Stomach (tissue), 9 donors: Measurements from ENCODE around the gene EIF1. TPM values are rescaled to one million over a fixed set of nuclear protein-coding genes. Genes with fewer than 3 reads are reported as not detected.

Source experiments
- DNase-seq, 2 donors: peaks; one replicate each; pipeline versions ENCODE4 v3.0.0 to v3.0.0-alpha.2; 2013 to 2019
- H3K27ac ChIP-seq, 5 donors: fragments of 200-600 bp in 4 of 5; sonication (generic) in 4 of 5; one replicate each; pipeline ENCODE4 v1.5.1; 2013 to 2019; ENCODE audit warnings: mild to moderate bottlenecking in 1 of 5, moderate library complexity in 1 of 5
- H3K27me3 ChIP-seq, 3 donors: fragments of 200-600 bp; sonication (generic); one replicate each; pipeline ENCODE4 v1.5.1; 2017 to 2019; ENCODE audit warnings: mixed run types in 1 of 3
- H3K36me3 ChIP-seq, 4 donors: fragments of 200-600 bp; sonication (generic); 1 replicate in 3 of 4; 2 replicates in 1 of 4; pipeline ENCODE4 v1.5.1; 2016 to 2019
- H3K4me1 ChIP-seq, 4 donors: fragments of 200-600 bp; sonication (generic); one replicate each; pipeline ENCODE4 v1.5.1; 2016 to 2019
- H3K4me3 ChIP-seq, 4 donors: fragments of 200-600 bp; sonication (generic) in 3 of 4; one replicate each; pipeline ENCODE4 v1.5.1; 2016 to 2019; ENCODE audit warnings: mild to moderate bottlenecking in 1 of 4
- H3K9me3 ChIP-seq, 4 donors: fragments of 200-600 bp; sonication (generic); one replicate each; pipeline ENCODE4 v1.5.1; 2016 to 2019
- EP300 ChIP-seq: sonication (generic); formaldehyde crosslinking; IDR thresholded peaks from one replicate; pipeline ENCODE4 v1.6.1; 2017; ENCODE audit warnings: antibody characterized with exemption
- POLR2A ChIP-seq, 4 donors: fragments of 450-650 bp; IDR thresholded peaks; one replicate each; pipeline ENCODE4 v1.6.1; 2016; ENCODE audit warnings: antibody characterized with exemption in 4 of 4, control low read depth in 2 of 4, mild to moderate bottlenecking in 1 of 4, moderate library complexity in 1 of 4
- POLR2AphosphoS5 ChIP-seq, 3 donors: sonication (generic); formaldehyde crosslinking; IDR thresholded peaks; one replicate each; pipeline ENCODE4 v1.6.1; 2016; ENCODE audit warnings: antibody characterized with exemption in 3 of 3
- WGBS, 5 donors: extraction: QIAGEN DNeasy Blood & Tissue Kit in 3 of 5; methylation state at CpG; one replicate each; pipeline versions ENCODE4 v1.1.5 to v1.1.7; 2013 to 2018; 5-methylcytosine and 5-hydroxymethylcytosine counted together
- intact Hi-C: fragments of 100-400 bp; cut with DNase I; formaldehyde crosslinking; loops from one replicate; pipeline ENCODE4 v1.15.1; 2023; ENCODE audit warnings: low total_unique reads
- polyA plus RNA-seq, 3 donors: library from polyadenylated mRNA; stranded (reverse); fragments of 200-250 nt; gene quantifications; one replicate each; pipeline ENCODE4 v1.2.3, GENCODE V29; 2013
- total RNA-seq, 5 donors: library from RNA; depleted of rRNA; stranded (reverse); fragments of >200 nt; gene quantifications; one replicate each; pipeline versions ENCODE4 v1.1.0 to v1.2.3, GENCODE V29; 2014 to 2016
- TF ChIP-seq, protein P1 (sequence below), 7 experiments: fragments of 450-650 bp in 4 of 7; fragments of 200-600 bp in 3 of 7; sonication (generic) in 3 of 7; IDR thresholded peaks; one replicate each; pipeline ENCODE4 v1.5.1; 2016 to 2019; ENCODE audit warnings: antibody characterized with exemption in 7 of 7, control low read depth in 2 of 7, mild to moderate bottlenecking in 1 of 7
- donor health status: healthy with polysubstance abuse.
- donor health status: Bipolar disorder and iron deficiency.
- donor health status: healthy.

EIF1 gene
- total and polyA plus RNA-seq, 8 donors, result 62.4 to 972 (median 240) TPM

DNA sequence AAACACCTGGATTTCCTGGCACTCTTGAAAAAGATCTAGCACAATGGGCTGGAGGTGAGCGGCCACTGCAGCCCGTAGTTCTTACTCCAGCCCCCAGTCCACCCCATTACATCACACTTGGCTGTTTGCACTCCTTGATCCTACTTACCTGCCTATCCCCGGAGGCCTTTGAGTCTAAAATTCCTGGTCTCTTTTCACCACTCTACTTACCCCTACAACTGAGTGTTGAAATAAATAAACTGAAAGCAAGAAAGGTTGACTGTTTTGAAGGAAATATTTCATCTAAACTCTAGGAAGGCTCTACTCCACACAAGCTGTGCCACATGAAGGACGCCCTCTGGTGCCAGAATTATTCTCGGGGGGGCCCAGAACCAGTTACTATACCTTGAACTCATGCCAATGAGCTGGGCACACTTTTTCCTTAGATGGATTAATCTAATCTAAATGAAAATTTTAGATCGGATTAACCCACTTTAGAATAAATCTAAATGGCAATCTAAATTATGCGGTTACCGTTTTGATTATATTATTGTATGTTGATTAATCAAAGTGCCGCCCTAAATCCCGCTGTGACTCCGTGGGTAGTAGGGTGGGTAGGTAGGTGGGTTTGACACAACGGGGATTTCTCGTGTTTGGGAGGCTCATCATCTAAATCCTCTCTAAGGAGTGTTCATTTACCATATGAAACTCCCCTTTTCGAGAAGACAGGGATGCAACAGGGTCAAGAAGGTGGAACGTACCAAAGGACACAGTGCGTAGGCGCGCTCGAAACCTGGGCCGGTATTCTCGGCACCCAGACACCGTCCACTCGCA lies 651 bp upstream of the EIF1 start:
- Histone ChIP-seq H3K4me1 (peaks cover 23 to 42% (median 35%) of the 10 kb centered on the region in 4 donors), H3K4me3 (peak overlapping the region; percentile 82 to 95 (median 90)), H3K36me3 (peaks cover 36 to 37% (median 37%) of the 10 kb centered on the region in 4 donors), H3K27me3 (no peaks in the 10 kb centered on the region), H3K27ac (peak overlapping the region; percentile 98 to 100 (median 100)), H3K9me3 (no peaks in the 10 kb centered on the region)
- intact Hi-C loops, result no loop called here
- no peak for TF ChIP-seq POLR2A (IDR thresholded peaks at IDR 0.05)
- TF ChIP-seq, protein P1, sequence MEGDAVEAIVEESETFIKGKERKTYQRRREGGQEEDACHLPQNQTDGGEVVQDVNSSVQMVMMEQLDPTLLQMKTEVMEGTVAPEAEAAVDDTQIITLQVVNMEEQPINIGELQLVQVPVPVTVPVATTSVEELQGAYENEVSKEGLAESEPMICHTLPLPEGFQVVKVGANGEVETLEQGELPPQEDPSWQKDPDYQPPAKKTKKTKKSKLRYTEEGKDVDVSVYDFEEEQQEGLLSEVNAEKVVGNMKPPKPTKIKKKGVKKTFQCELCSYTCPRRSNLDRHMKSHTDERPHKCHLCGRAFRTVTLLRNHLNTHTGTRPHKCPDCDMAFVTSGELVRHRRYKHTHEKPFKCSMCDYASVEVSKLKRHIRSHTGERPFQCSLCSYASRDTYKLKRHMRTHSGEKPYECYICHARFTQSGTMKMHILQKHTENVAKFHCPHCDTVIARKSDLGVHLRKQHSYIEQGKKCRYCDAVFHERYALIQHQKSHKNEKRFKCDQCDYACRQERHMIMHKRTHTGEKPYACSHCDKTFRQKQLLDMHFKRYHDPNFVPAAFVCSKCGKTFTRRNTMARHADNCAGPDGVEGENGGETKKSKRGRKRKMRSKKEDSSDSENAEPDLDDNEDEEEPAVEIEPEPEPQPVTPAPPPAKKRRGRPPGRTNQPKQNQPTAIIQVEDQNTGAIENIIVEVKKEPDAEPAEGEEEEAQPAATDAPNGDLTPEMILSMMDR (IDR thresholded peaks at IDR 0.05), result peak in 2 of 7 experiments; percentile 9 to 20
- 3 to 6% (median 4%) methylated on average over 22 to 23 of the region's 23 CpGs for WGBS, 5 donors
- peak; percentile 65 to 82 for DNase-seq

DNA sequence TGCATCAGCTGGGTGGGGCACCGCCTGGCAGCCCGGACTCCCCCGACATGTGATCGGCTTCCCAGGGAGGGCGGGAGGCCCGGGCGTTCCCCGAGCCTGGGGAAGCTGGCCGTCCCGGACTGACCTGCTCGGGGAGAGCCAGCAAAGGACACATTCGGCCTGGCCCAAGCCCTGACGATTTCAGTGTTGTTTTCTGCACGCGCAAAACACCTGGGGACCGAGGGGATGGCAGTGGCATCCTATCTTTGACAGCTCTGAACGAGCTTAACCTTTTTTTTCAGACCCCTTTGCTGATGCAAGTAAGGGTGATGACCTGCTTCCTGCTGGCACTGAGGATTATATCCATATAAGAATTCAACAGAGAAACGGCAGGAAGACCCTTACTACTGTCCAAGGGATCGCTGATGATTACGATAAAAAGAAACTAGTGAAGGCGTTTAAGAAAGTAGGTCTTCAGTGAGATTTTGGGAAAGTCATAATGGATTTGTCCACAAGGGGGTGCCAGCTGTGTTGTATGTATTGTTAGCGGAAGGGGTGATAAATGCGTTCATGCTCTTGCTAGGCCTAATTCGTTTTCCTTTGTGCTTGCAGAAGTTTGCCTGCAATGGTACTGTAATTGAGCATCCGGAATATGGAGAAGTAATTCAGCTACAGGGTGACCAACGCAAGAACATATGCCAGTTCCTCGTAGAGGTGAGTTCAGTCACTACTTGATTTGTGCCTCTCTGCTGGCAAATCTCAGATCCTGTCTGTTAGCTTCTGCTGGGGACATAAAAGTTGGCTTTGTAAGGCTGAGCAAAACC lies 1.0 kb downstream of the EIF1 start:
- H3K27me3 ChIP-seq, result no peaks in the 10 kb centered on the region
- peak in 1 of 2 donors; percentile 84 for DNase-seq
- H3K36me3 ChIP-seq, result peaks cover 53 to 54% (median 53%) of the 10 kb centered on the region in 4 donors
- peaks cover 23 to 42% (median 35%) of the 10 kb centered on the region in 4 donors for H3K4me1 ChIP-seq
- no peaks in the 10 kb centered on the region for H3K9me3 ChIP-seq
- peak overlapping the region; percentile 98 to 100 (median 100) for H3K27ac ChIP-seq
- peak overlapping the region; percentile 82 to 95 (median 90) for H3K4me3 ChIP-seq
- TF ChIP-seq, protein P1 (IDR thresholded peaks at IDR 0.05), result peak in 5 of 7 experiments; percentile 27 to 63 (median 53)
- TF ChIP-seq POLR2AphosphoS5 (IDR thresholded peaks at IDR 0.05) (peak in 1 of 3 donors; percentile 39), POLR2A (IDR thresholded peaks at IDR 0.05) (no peak)
- 1 to 3% (median 2%) methylated on average over 14 to 27 of the region's 27 CpGs for WGBS, 5 donors
- intact Hi-C loops, result no loop called here

DNA sequence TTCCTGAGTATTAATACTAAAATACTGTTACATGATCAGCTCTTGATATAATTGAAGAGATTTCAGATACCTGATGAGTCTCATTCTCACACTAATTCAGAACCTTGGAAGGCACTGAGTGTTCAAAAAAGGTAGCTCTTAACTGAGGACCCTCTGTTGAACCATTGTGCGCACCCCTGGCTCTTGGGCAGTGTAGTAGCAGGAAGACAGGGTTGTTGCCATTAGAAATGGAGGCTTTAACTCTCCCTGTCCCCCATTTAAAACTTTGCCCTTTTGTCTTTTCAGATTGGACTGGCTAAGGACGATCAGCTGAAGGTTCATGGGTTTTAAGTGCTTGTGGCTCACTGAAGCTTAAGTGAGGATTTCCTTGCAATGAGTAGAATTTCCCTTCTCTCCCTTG lies 1.8 kb downstream of the EIF1 start:
- 47 to 75% (median 57%) methylated on average over 2 of the region's 2 CpGs for WGBS, 5 donors
- TF ChIP-seq, protein P1 (IDR thresholded peaks at IDR 0.05), result no peak
- no peak for TF ChIP-seq POLR2AphosphoS5 (IDR thresholded peaks at IDR 0.05)
- Histone ChIP-seq H3K4me3 (peak overlapping the region; percentile 82 to 95 (median 90)), H3K9me3 (no peaks in the 10 kb centered on the region), H3K4me1 (peaks cover 23 to 43% (median 39%) of the 10 kb centered on the region in 4 donors), H3K27me3 (no peaks in the 10 kb centered on the region), H3K36me3 (peaks cover 57 to 62% (median 61%) of the 10 kb centered on the region in 4 donors), H3K27ac (peak overlapping the region in 4 of 5 donors; percentile 100)
- DNase-seq, result no peak
- intact Hi-C loops, result no loop called here

DNA sequence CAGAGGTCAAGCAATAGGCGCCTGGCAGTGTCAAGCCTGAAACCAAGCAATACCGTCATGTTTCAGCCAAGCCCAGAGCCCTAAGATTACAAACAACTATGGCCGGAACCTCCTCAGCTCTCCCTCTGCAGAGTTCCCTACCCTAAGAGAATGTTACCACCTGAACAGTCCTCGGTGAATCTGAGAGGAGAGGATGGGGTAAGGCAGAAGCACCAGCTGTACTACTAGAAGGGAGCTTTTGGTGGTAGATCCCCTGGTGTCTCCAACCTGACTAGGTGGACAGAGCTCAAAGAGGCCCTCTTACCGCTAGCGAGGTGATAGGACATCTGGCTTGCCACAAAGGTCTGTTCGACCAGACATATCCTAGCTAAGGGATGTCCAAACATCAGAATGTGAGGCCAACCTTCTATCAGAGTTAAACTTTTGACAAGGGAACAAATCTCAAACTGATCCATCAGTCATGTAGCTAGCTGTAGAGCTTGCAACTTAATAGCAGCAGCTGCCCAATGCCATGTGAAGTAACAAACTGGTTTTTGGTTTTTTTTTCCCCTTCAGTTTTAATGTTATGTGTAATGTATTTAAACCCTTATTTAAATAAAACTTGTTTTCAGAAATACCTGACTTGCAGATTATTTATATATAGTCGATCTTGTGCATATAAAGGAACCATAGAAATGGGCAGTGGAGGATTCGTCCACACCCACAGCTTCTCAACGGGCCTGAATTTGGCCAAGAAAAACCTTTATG lies 2.5 kb downstream of the EIF1 start:
- H3K4me3 ChIP-seq, result peak overlapping the region in 2 of 4 donors; percentile 82 to 95
- WGBS, 5 donors, result 59 to 74% (median 65%) methylated on average over 10 of the region's 10 CpGs
- H3K4me1 ChIP-seq, result peaks cover 23 to 50% (median 46%) of the 10 kb centered on the region in 4 donors
- intact Hi-C loops, result no loop called here
- DNase-seq, result no peak
- peak overlapping the region in 4 of 5 donors; percentile 51 to 100 (median 100) for H3K27ac ChIP-seq
- TF ChIP-seq POLR2AphosphoS5 (IDR thresholded peaks at IDR 0.05) (peak in 2 of 3 donors; percentile 24 to 34), POLR2A (IDR thresholded peaks at IDR 0.05) (no peak), EP300 (no peak)
- TF ChIP-seq, protein P1 (IDR thresholded peaks at IDR 0.05), result no peak
- no peaks in the 10 kb centered on the region for H3K9me3 ChIP-seq
- no peaks in the 10 kb centered on the region for H3K27me3 ChIP-seq
- H3K36me3 ChIP-seq, result peaks cover 57 to 64% (median 61%) of the 10 kb centered on the region in 4 donors
